NCI-H2081 (cell line): ENCODE measurements around the gene PGP.

Source experiments
- DNase-seq, 2 experiments: peaks; one replicate each; lab custom pipeline; 2025; lab: John Stamatoyannopoulos, UW

PGP gene

GRCh38 chr16:2163211-2163881 lies 51.3 kb downstream of the PGP start:
- DNase-seq, result no peak

GRCh38 chr16:2162676-2163118 lies 51.9 kb downstream of the PGP start:
- DNase-seq, result no peak

- DNase-seq, result no peak
Observed at GRCh38 chr16:2161911-2162310, 52.7 kb downstream of the PGP start.
